ENCODE data around the gene CLDN15. TPM values are rescaled to one million over a fixed set of nuclear protein-coding genes. Genes with fewer than 3 reads are reported as not detected.

The CLDN15 gene
- polyA plus RNA-seq, 4 donors, result 47.1 to 315 (median 308) TPM

GRCh38 chr7:101241015-101241363 lies 3.4 kb upstream of the CLDN15 start:
- peaks cover 1 to 52% (median 3%) of the 10 kb centered on the region in 3 donors for H3K4me1 ChIP-seq (ENCODE audit: control insufficient read depth in 3 of 3, insufficient read depth in 2 of 3, low read depth in 1 of 3, low read length in 2 of 3)
- H3K4me3 ChIP-seq (ENCODE audit: low read depth in 1 of 3, low read length in 3 of 3), result peak overlapping the region in 1 of 3 donors; percentile 48
- DNase-seq (peak in 1 of 2 donors; percentile 99), FAIRE-seq (no peak)
- peak overlapping the region; percentile 52 to 97 (median 95) for H3K27ac ChIP-seq (ENCODE audit: low read depth in 1 of 3, low read length in 2 of 3)
- H3K9me3 ChIP-seq (ENCODE audit: control insufficient read depth in 2 of 2, insufficient read depth in 1 of 2, low read depth in 1 of 2, low read length in 1 of 2), result no peaks in the 10 kb centered on the region
- H3K27me3 ChIP-seq (ENCODE audit: control insufficient read depth in 3 of 3, insufficient read depth in 3 of 3, low read length in 3 of 3), result no peaks in the 10 kb centered on the region
- WGBS, 3 donors, result 18 to 69% (median 55%) methylated on average over 12 of the region's 12 CpGs
- peaks cover 0 to 62% (median 5%) of the 10 kb centered on the region in 3 donors for H3K36me3 ChIP-seq (ENCODE audit: control insufficient read depth in 3 of 3, insufficient read depth in 2 of 3, low read depth in 1 of 3, low read length in 3 of 3)

GRCh38 chr7:101240226-101241014 lies 2.8 kb upstream of the CLDN15 start:
- WGBS, 3 donors, result 26 to 65% (median 42%) methylated on average over 32 of the region's 32 CpGs
- peak overlapping the region; percentile 97 to 99 (median 99) for H3K27ac ChIP-seq (ENCODE audit: low read depth in 1 of 3, low read length in 2 of 3)
- FAIRE-seq, result no peak

GRCh38 chr7:101239951-101240220 lies 2.3 kb upstream of the CLDN15 start:
- H3K27ac ChIP-seq (ENCODE audit: low read depth in 1 of 3, low read length in 2 of 3), result peak overlapping the region; percentile 97 to 99 (median 99)
- FAIRE-seq, result no peak
- H3K27me3 ChIP-seq (ENCODE audit: control insufficient read depth in 3 of 3, insufficient read depth in 3 of 3, low read length in 3 of 3), result no peaks in the 10 kb centered on the region
- peak in 1 of 2 donors; percentile 78 for DNase-seq
- WGBS, 3 donors, result 8 to 72% (median 42%) methylated on average over 9 of the region's 9 CpGs
- H3K4me3 ChIP-seq (ENCODE audit: low read depth in 1 of 3, low read length in 3 of 3), result peak overlapping the region in 1 of 3 donors; percentile 84
- H3K4me1 ChIP-seq (ENCODE audit: control insufficient read depth in 3 of 3, insufficient read depth in 2 of 3, low read depth in 1 of 3, low read length in 2 of 3), result peaks cover 0 to 57% (median 1%) of the 10 kb centered on the region in 3 donors
- H3K9me3 ChIP-seq (ENCODE audit: control insufficient read depth in 2 of 2, insufficient read depth in 1 of 2, low read depth in 1 of 2, low read length in 1 of 2), result no peaks in the 10 kb centered on the region
- H3K36me3 ChIP-seq (ENCODE audit: control insufficient read depth in 3 of 3, insufficient read depth in 2 of 3, low read depth in 1 of 3, low read length in 3 of 3), result peaks cover 0 to 67% (median 5%) of the 10 kb centered on the region in 3 donors

More at GRCh38 chr7:101240226-101241014, 2.8 kb upstream of the CLDN15 start:
- H3K4me1 ChIP-seq (ENCODE audit: control insufficient read depth in 3 of 3, insufficient read depth in 2 of 3, low read depth in 1 of 3, low read length in 2 of 3), result peaks cover 1 to 55% (median 3%) of the 10 kb centered on the region in 3 donors
- no peaks in the 10 kb centered on the region for H3K27me3 ChIP-seq (ENCODE audit: control insufficient read depth in 3 of 3, insufficient read depth in 3 of 3, low read length in 3 of 3)
- peaks cover 0 to 62% (median 5%) of the 10 kb centered on the region in 3 donors for H3K36me3 ChIP-seq (ENCODE audit: control insufficient read depth in 3 of 3, insufficient read depth in 2 of 3, low read depth in 1 of 3, low read length in 3 of 3)
- peak overlapping the region in 1 of 3 donors; percentile 84 for H3K4me3 ChIP-seq (ENCODE audit: low read depth in 1 of 3, low read length in 3 of 3)
- H3K9me3 ChIP-seq (ENCODE audit: control insufficient read depth in 2 of 2, insufficient read depth in 1 of 2, low read depth in 1 of 2, low read length in 1 of 2), result no peaks in the 10 kb centered on the region
- DNase-seq, result peak; percentile 87 to 99

- no peaks in the 10 kb centered on the region for H3K9me3 ChIP-seq (ENCODE audit: control insufficient read depth in 2 of 2, insufficient read depth in 1 of 2, low read depth in 1 of 2, low read length in 1 of 2)
- peak in 1 of 2 donors; percentile 61 for DNase-seq
- peak overlapping the region in 1 of 3 donors; percentile 84 for H3K4me3 ChIP-seq (ENCODE audit: low read depth in 1 of 3, low read length in 3 of 3)
- H3K36me3 ChIP-seq (ENCODE audit: control insufficient read depth in 3 of 3, insufficient read depth in 2 of 3, low read depth in 1 of 3, low read length in 3 of 3), result peaks cover 0 to 72% (median 5%) of the 10 kb centered on the region in 3 donors
- no peaks in the 10 kb centered on the region for H3K27me3 ChIP-seq (ENCODE audit: control insufficient read depth in 3 of 3, insufficient read depth in 3 of 3, low read length in 3 of 3)
- FAIRE-seq, result no peak
- H3K4me1 ChIP-seq (ENCODE audit: control insufficient read depth in 3 of 3, insufficient read depth in 2 of 3, low read depth in 1 of 3, low read length in 2 of 3), result peaks cover 0 to 62% (median 1%) of the 10 kb centered on the region in 3 donors
- 18 to 44% (median 36%) methylated on average over 27 of the region's 27 CpGs for WGBS, 3 donors
- H3K27ac ChIP-seq (ENCODE audit: low read depth in 1 of 3, low read length in 2 of 3), result peak overlapping the region; percentile 97 to 99 (median 99)
These were observed 1.8 kb upstream of the CLDN15 start for GRCh38 chr7:101239191-101239950.

GRCh38 chr7:101238226-101239182 lies 902 bp upstream of the CLDN15 start:
- peaks cover 0 to 65% (median 1%) of the 10 kb centered on the region in 3 donors for H3K4me1 ChIP-seq (ENCODE audit: control insufficient read depth in 3 of 3, insufficient read depth in 2 of 3, low read depth in 1 of 3, low read length in 2 of 3)
- 16 to 45% (median 40%) methylated on average over 23 to 28 of the region's 28 CpGs for WGBS, 3 donors
- DNase-seq, result peak; percentile 73 to 91
- H3K9me3 ChIP-seq (ENCODE audit: control insufficient read depth in 2 of 2, insufficient read depth in 1 of 2, low read depth in 1 of 2, low read length in 1 of 2), result no peaks in the 10 kb centered on the region
- H3K27me3 ChIP-seq (ENCODE audit: control insufficient read depth in 3 of 3, insufficient read depth in 3 of 3, low read length in 3 of 3), result no peaks in the 10 kb centered on the region
- peaks cover 0 to 76% (median 5%) of the 10 kb centered on the region in 3 donors for H3K36me3 ChIP-seq (ENCODE audit: control insufficient read depth in 3 of 3, insufficient read depth in 2 of 3, low read depth in 1 of 3, low read length in 3 of 3)
- no peak for FAIRE-seq
- peak overlapping the region; percentile 97 to 99 (median 99) for H3K27ac ChIP-seq (ENCODE audit: low read depth in 1 of 3, low read length in 2 of 3)
- peak overlapping the region in 2 of 3 donors; percentile 81 to 84 for H3K4me3 ChIP-seq (ENCODE audit: low read depth in 1 of 3, low read length in 3 of 3)

GRCh38 chr7:101236292-101236835 lies 1.2 kb downstream of the CLDN15 start:
- peak; percentile 42 to 45 for DNase-seq

GRCh38 chr7:101235522-101235921 lies 2.1 kb downstream of the CLDN15 start:
- Histone ChIP-seq H3K27me3 (ENCODE audit: control insufficient read depth in 3 of 3, insufficient read depth in 3 of 3, low read length in 3 of 3) (no peaks in the 10 kb centered on the region), H3K4me1 (ENCODE audit: control insufficient read depth in 3 of 3, insufficient read depth in 2 of 3, low read depth in 1 of 3, low read length in 2 of 3) (peaks cover 0 to 80% (median 0%) of the 10 kb centered on the region in 3 donors), H3K4me3 (ENCODE audit: low read depth in 1 of 3, low read length in 3 of 3) (peak overlapping the region in 2 of 3 donors; percentile 81 to 84), H3K36me3 (ENCODE audit: control insufficient read depth in 3 of 3, insufficient read depth in 2 of 3, low read depth in 1 of 3, low read length in 3 of 3) (peaks cover 0 to 78% (median 3%) of the 10 kb centered on the region in 3 donors), H3K9me3 (ENCODE audit: control insufficient read depth in 2 of 2, insufficient read depth in 1 of 2, low read depth in 1 of 2, low read length in 1 of 2) (no peaks in the 10 kb centered on the region), H3K27ac (ENCODE audit: low read depth in 1 of 3, low read length in 2 of 3) (peak overlapping the region; percentile 97 to 99 (median 99))
- no peak for FAIRE-seq
- WGBS, 3 donors, result 23 to 59% (median 30%) methylated on average over 8 to 9 of the region's 9 CpGs
- peak; percentile 91 to 99 for DNase-seq

More at GRCh38 chr7:101236292-101236835, 1.2 kb downstream of the CLDN15 start:
- WGBS, 3 donors, result 18 to 57% (median 51%) methylated on average over 13 to 21 of the region's 21 CpGs
- Histone ChIP-seq H3K27ac (ENCODE audit: low read depth in 1 of 3, low read length in 2 of 3) (peak overlapping the region; percentile 97 to 99 (median 99)), H3K9me3 (ENCODE audit: control insufficient read depth in 2 of 2, insufficient read depth in 1 of 2, low read depth in 1 of 2, low read length in 1 of 2) (no peaks in the 10 kb centered on the region), H3K4me1 (ENCODE audit: control insufficient read depth in 3 of 3, insufficient read depth in 2 of 3, low read depth in 1 of 3, low read length in 2 of 3) (peaks cover 0 to 80% (median 0%) of the 10 kb centered on the region in 3 donors), H3K27me3 (ENCODE audit: control insufficient read depth in 3 of 3, insufficient read depth in 3 of 3, low read length in 3 of 3) (no peaks in the 10 kb centered on the region), H3K4me3 (ENCODE audit: low read depth in 1 of 3, low read length in 3 of 3) (peak overlapping the region in 2 of 3 donors; percentile 81 to 84), H3K36me3 (ENCODE audit: control insufficient read depth in 3 of 3, insufficient read depth in 2 of 3, low read depth in 1 of 3, low read length in 3 of 3) (peaks cover 0 to 78% (median 3%) of the 10 kb centered on the region in 3 donors)
- no peak for FAIRE-seq
